ENCODE data around the gene TMEM204.

- TF ChIP-seq POLR2A (IDR thresholded peaks at IDR 0.05) (no peak), CTCF (IDR thresholded peaks at IDR 0.05) (no peak)
These were observed 9.1 kb downstream of the TMEM204 start for GRCh38 chr16:1542533-1542932.

Measured in lower leg skin (tissue), 3 donors.